Activated T-cell treated with anti-CD3 and anti-CD28 coated beads, Interleukin-2, amount 50 U/mL, for 48 hours (primary cell): Measurements from ENCODE around the gene PDZRN4.
"Not testable (repeated sequence)": the region's sequence is repeated elsewhere in the genome, so short reads cannot be mapped to it uniquely, and the experiment has no call there.

Experiments
- DNase-seq, 2 experiments: peaks; one replicate each; pipeline ENCODE4 v3.0.0-alpha.2; 2020

Gene PDZRN4

GRCh38 chr12:41287500-41288141 lies 99.5 kb downstream of the PDZRN4 start:
- no peak for DNase-seq

GRCh38 chr12:41288142-41288811 lies 100.2 kb downstream of the PDZRN4 start:
- no peak for DNase-seq

- DNase-seq = no peak
Measured at GRCh38 chr12:41289501-41289900, 101.4 kb downstream of the PDZRN4 start.

DNA sequence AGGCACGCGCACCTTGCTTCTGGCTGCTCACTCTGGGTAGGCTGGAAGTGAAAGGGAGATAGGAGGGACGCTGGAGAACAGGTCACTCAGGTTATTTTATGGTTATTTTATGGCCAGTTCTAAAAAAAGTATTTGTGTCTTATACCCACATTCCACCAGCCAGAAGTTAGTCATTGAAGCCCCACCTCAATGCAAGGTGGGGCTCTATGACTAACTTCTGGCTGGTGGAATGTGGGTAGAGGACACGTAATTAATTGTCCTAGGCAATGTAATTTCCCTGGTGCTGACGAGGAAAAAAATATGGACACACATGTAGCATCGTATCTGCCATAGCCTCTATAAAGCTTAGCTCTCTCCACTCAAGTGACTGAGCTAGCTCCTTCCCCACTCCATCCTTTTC lies 104.9 kb downstream of the PDZRN4 start:
- no peak for DNase-seq

DNA sequence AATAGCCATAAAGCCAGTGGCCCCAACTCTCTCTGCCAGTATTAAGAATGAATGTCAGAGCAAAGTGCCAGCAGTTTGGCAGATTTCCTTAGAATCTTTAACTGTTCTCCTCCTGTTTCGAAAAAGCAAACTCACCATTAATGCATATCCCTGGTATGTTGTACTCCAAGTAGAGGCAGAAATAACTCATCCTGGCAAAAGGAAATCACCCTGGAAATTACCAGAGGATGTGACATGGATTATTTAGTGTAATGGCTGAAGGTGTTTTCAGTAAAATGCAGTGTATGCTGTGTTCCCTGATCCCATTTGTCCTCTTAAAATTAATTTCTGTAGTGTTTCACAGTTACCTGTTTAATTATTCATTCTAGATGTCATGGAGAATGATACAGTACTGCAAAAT lies 105.3 kb downstream of the PDZRN4 start:
- no peak for DNase-seq

DNA sequence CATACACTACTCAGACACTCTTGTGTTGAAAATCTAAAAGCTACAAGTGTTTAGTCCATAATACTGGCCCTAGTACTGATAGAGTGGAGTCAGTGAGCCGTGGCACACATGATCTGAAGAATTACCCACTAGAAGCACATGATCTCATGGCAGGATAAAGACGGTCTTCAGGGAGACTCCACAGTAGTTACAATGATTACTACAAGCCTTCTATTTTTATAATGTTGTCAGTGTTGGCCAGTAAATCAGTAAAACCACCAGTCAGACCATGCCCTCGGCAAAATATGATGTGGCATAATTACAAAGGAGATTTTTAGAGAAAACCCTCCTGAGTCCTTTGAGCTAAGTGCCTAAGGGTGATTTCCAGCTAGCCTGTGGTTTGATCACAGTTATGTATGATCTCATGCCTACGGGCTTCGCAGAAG lies 114.9 kb downstream of the PDZRN4 start:
- no peak for DNase-seq

DNA sequence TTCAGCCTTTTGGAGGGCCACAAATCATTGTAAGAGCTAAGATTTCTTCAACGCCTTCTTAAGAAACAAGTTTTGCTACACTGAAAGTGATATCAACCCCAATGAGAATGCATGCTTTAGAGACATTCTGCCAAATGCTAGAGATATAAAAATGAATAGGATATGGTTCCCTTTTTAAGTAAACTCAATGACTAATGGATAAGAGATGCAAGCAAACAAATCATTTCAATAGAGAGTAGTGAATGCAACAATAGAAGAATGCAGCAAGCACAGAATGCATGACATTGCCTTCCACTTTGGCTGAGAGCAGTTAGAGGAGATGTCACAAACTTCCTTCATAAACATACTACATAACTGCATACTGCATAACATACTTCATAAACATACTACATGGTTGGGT lies 116.4 kb downstream of the PDZRN4 start:
- no peak for DNase-seq

DNA sequence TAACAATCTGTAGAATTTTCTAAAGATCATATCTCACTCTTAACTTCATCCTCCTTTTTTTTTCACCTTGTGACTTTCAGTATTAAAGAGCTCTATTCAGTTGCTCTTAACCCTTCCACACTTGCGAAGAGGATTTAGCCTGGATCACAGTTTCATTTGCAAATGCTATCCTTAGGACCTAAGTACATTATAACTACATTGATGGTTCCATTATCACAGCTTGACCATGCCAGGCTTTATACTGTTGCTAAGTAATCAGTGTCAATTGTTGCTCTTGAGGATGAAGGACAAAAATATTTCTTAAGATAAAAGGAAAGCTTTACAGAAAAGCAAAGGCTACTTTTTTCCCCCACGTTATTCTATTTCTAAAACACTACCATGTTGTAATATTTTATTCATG lies 122.2 kb downstream of the PDZRN4 start:
- no peak for DNase-seq

DNA sequence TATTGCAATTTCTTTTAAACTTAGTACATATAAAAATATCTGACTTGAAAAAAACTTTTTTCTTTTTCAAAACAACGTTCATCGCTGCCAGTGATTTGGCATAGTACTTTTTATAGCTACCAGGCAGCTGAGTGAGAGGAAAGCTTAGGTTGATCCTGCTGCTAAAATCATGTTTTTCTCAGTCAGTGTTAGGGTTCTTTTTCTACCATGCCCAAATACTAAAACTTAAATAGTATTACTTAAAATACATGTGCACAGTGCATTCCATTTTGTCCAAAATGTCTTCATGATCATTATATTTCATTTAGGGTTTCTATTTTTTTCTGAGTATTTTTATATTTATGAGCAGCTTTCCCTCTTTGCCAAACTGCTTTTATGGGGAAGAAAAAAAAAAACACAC lies 123.8 kb downstream of the PDZRN4 start:
- DNase-seq = no peak

GRCh38 chr12:41312451-41312850 lies 124.3 kb downstream of the PDZRN4 start:
- DNase-seq = not testable (repeated sequence)

- DNase-seq = no peak
Measured at GRCh38 chr12:41325336-41325735, 137.2 kb downstream of the PDZRN4 start.

- DNase-seq = no peak
Measured at GRCh38 chr12:41327096-41327895, 139.2 kb downstream of the PDZRN4 start.

- DNase-seq = no peak
Measured at GRCh38 chr12:41333974-41334373, 145.9 kb downstream of the PDZRN4 start.

GRCh38 chr12:41334390-41334789 lies 146.3 kb downstream of the PDZRN4 start:
- DNase-seq = no peak

GRCh38 chr12:41336041-41336549 lies 148.0 kb downstream of the PDZRN4 start:
- DNase-seq = no peak

- DNase-seq = no peak
Measured at GRCh38 chr12:41339784-41340183, 151.7 kb downstream of the PDZRN4 start.

- DNase-seq = no peak
Measured at GRCh38 chr12:41344776-41345470, 156.8 kb downstream of the PDZRN4 start.

GRCh38 chr12:41348198-41348597 lies 160.1 kb downstream of the PDZRN4 start:
- no peak for DNase-seq

DNA sequence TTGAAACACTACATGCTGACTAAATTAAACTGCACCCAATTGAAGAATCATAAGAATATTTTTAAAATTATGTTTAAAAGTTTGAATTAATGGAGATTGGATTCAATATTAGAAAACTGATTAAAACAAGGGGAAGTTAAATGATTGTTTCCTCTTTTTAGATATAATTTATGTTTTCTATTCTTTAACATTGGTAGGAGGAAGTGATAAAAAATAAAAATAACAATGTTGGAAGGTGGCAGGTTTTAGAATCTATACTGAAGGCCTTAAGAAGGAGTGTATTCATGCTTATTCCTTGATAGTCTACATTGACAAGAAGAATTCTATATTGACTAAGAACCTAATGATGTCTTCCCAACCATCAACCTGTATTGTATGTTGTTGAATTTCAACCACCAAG lies 168.1 kb downstream of the PDZRN4 start:
- no peak for DNase-seq

GRCh38 chr12:41361738-41362137 lies 173.6 kb downstream of the PDZRN4 start:
- no peak for DNase-seq

DNA sequence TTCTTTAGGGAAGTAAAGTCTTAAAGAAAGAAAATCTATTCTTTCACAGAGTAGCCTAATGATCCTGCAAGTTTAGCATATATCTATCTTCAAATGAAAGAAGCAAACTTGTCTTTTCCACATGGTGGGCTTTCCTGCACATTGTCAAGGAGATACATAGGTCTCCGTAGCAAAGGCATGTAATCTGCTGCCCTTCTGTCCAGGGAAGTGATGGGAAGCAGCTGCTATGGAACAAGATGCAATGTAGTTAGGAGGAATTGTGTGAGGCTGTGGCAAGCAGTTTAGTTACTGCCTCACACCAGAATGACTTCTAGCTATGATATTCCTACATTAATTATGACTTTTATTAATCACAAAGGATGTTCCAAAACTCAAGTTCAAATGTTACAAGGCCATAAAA lies 174.4 kb downstream of the PDZRN4 start:
- DNase-seq = no peak

DNA sequence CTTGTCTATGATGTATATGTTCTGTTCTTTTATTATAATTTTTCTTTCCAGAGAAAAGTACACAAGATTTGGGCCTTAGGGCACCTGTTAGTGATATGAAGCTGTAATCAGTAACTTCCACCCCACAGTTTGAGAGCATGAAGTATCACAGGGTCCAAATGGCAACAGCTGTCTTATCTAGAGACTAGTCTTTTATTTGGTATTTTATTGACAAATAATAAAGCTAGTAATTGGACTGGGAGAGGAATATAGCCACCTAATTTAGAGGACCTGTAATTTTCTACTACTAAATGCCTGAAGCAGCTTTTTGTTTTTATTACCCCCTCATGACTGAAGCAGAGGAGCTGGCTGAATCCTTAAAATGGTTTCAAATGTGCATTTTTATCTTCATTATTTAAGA lies 174.8 kb downstream of the PDZRN4 start:
- DNase-seq = no peak

DNA sequence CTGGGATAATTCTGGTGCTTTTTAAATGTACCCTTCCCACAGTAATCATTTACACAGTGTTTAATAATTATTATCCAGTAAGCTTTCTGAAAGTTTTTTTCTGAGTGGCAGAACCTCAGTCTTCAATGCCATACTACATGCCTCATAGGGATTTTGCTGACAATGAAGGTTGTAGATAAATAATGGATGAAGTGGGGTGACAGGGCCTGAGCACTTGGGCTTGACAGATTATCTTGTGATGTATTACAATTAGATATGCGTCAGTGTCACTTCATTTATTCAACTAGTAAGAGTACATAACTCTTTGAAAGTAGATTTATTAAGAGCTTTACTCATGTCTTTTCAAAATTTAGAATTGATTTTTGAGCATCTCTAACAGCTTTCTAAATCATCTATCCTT lies 176.1 kb downstream of the PDZRN4 start:
- DNase-seq = no peak
